ENCODE data around the gene ASNS.
"Not testable (repeated sequence)": the region's sequence is repeated elsewhere in the genome, so short reads cannot be mapped to it uniquely, and the experiment has no call there.

Gene ASNS

GRCh38 chr7:97858221-97858620 is 14.0 kb downstream of the ASNS start:
- no peak overlapping the region for H3K4me3 ChIP-seq (replicated peaks; ENCODE audit: insufficient read depth, low read length)
- TF ChIP-seq GABPA (IDR thresholded peaks at IDR 0.05; ENCODE audit: low read depth) (no peak), SPI1 (IDR thresholded peaks at IDR 0.05; ENCODE audit: borderline replicate concordance, low read depth) (peak; percentile 92)
- no peak overlapping the region for H3K27ac ChIP-seq (replicated peaks)
- DNase-seq (ENCODE audit: low read depth in 1 of 2, low spot score in 1 of 2), result peak in 1 of 2 experiments; percentile 12
- H3K27me3 ChIP-seq (ENCODE audit: insufficient read depth, poor library complexity, severe bottlenecking), result no peaks in the 10 kb centered on the region

GRCh38 chr7:97857544-97857943 is 14.7 kb downstream of the ASNS start:
- Histone ChIP-seq H3K27me3 (ENCODE audit: insufficient read depth, poor library complexity, severe bottlenecking) (no peaks in the 10 kb centered on the region), H3K27ac (replicated peaks) (no peak overlapping the region), H3K4me3 (replicated peaks; ENCODE audit: insufficient read depth, low read length) (no peak overlapping the region)
- TF ChIP-seq POLR2AphosphoS5 (IDR thresholded peaks at IDR 0.05; ENCODE audit: low read depth), result no peak
- no peak for TF ChIP-seq CTCF (IDR thresholded peaks at IDR 0.05; ENCODE audit: insufficient read depth, low read length)
- no peak for TF ChIP-seq SPI1 (IDR thresholded peaks at IDR 0.05; ENCODE audit: borderline replicate concordance, low read depth)
- no peak for TF ChIP-seq REST (IDR thresholded peaks at IDR 0.05; ENCODE audit: insufficient replicate concordance, low read depth)
- TF ChIP-seq GABPA (IDR thresholded peaks at IDR 0.05; ENCODE audit: low read depth), result no peak
- no peak for DNase-seq (ENCODE audit: low read depth in 1 of 2, low spot score in 1 of 2)

GRCh38 chr7:97851683-97852082 is 20.5 kb downstream of the ASNS start:
- Histone ChIP-seq H3K27me3 (ENCODE audit: insufficient read depth, poor library complexity, severe bottlenecking) (no peaks in the 10 kb centered on the region), H3K27ac (replicated peaks) (no peak overlapping the region), H3K4me3 (replicated peaks; ENCODE audit: insufficient read depth, low read length) (no peak overlapping the region)
- no peak for DNase-seq (ENCODE audit: low read depth in 1 of 2, low spot score in 1 of 2)
- TF ChIP-seq REST (IDR thresholded peaks at IDR 0.05; ENCODE audit: insufficient replicate concordance, low read depth), result no peak
- no peak for TF ChIP-seq CTCF (IDR thresholded peaks at IDR 0.05; ENCODE audit: insufficient read depth, low read length)
- no peak for TF ChIP-seq SPI1 (IDR thresholded peaks at IDR 0.05; ENCODE audit: borderline replicate concordance, low read depth)
- TF ChIP-seq POLR2AphosphoS5 (IDR thresholded peaks at IDR 0.05; ENCODE audit: low read depth), result no peak

- not testable (repeated sequence) for H3K4me3 ChIP-seq (replicated peaks; ENCODE audit: insufficient read depth, low read length); H3K27ac ChIP-seq (replicated peaks); H3K27me3 ChIP-seq (ENCODE audit: insufficient read depth, poor library complexity, severe bottlenecking); DNase-seq (ENCODE audit: low read depth in 1 of 2, low spot score in 1 of 2)
These were observed 21.8 kb downstream of the ASNS start for GRCh38 chr7:97850262-97851031.

GRCh38 chr7:97847791-97848190 is 24.4 kb downstream of the ASNS start:
- TF ChIP-seq SPI1 (IDR thresholded peaks at IDR 0.05; ENCODE audit: borderline replicate concordance, low read depth) (peak; percentile 33; the same call in 1 of the 2 replicates), GABPA (IDR thresholded peaks at IDR 0.05; ENCODE audit: low read depth) (no peak)
- no peak overlapping the region for H3K4me3 ChIP-seq (replicated peaks; ENCODE audit: insufficient read depth, low read length)
- no peak overlapping the region for H3K27ac ChIP-seq (replicated peaks)
- no peaks in the 10 kb centered on the region for H3K27me3 ChIP-seq (ENCODE audit: insufficient read depth, poor library complexity, severe bottlenecking)
- peak; percentile 35 to 72 for DNase-seq (ENCODE audit: low read depth in 1 of 2, low spot score in 1 of 2)

Measured in HL-60 (cell line).